IPS DF 19.7 (cell line): ENCODE data around the gene MYD88.
"Not testable (repeated sequence)": the region's sequence is repeated elsewhere in the genome, so short reads cannot be mapped to it uniquely, and the experiment has no call there.

ENCODE experiments used
- DNase-seq: peaks from one replicate; pipeline ENCODE4 v3.0.0-alpha.2; 2013; ENCODE audit warnings: low read depth, low spot score

The MYD88 gene

GRCh38 chr3:38142959-38143358 is 4.5 kb downstream of the MYD88 start:
- no peak for DNase-seq

GRCh38 chr3:38143511-38143910 is 5.0 kb downstream of the MYD88 start:
- no peak for DNase-seq

- no peak for DNase-seq
Observed at GRCh38 chr3:38146504-38146903, 8.0 kb downstream of the MYD88 start.

GRCh38 chr3:38147421-38147820 is 9.0 kb downstream of the MYD88 start:
- DNase-seq = no peak

- no peak for DNase-seq
Observed at GRCh38 chr3:38148311-38148882, 9.9 kb downstream of the MYD88 start.

- DNase-seq = no peak
Observed at GRCh38 chr3:38149708-38150107, 11.2 kb downstream of the MYD88 start.

GRCh38 chr3:38150780-38151528 is 12.5 kb downstream of the MYD88 start:
- no peak for DNase-seq

- no peak for DNase-seq
Observed at GRCh38 chr3:38151667-38152265, 13.3 kb downstream of the MYD88 start.

- no peak for DNase-seq
Observed at GRCh38 chr3:38152609-38153008, 14.1 kb downstream of the MYD88 start.

GRCh38 chr3:38153221-38153620 is 14.8 kb downstream of the MYD88 start:
- no peak for DNase-seq

GRCh38 chr3:38154033-38154494 is 15.6 kb downstream of the MYD88 start:
- no peak for DNase-seq

- no peak for DNase-seq
Observed at GRCh38 chr3:38154625-38155255, 16.3 kb downstream of the MYD88 start.

GRCh38 chr3:38155825-38156224 is 17.4 kb downstream of the MYD88 start:
- DNase-seq = no peak

- DNase-seq = no peak
Observed at GRCh38 chr3:38157117-38157516, 18.7 kb downstream of the MYD88 start.

GRCh38 chr3:38157595-38157994 is 19.1 kb downstream of the MYD88 start:
- no peak for DNase-seq

- DNase-seq = no peak
Observed at GRCh38 chr3:38158472-38158871, 20.0 kb downstream of the MYD88 start.

GRCh38 chr3:38160704-38161103 is 22.2 kb downstream of the MYD88 start:
- DNase-seq = not testable (repeated sequence)

- no peak for DNase-seq
Observed at GRCh38 chr3:38163117-38163840, 24.8 kb downstream of the MYD88 start.

GRCh38 chr3:38163841-38164642 is 25.6 kb downstream of the MYD88 start:
- no peak for DNase-seq

GRCh38 chr3:38164643-38164951 is 26.1 kb downstream of the MYD88 start:
- DNase-seq = no peak
